HepG2 (cell line): Measurements from ENCODE around the gene ZDHHC14. TPM values are rescaled to one million over a fixed set of nuclear protein-coding genes. Genes with fewer than 3 reads are reported as not detected.
A peak's percentile ranks its signal among the peaks of the same experiment; 100 is the strongest.

Experiments
- KMT2B ChIP-seq: IDR thresholded peaks from 2 replicates; pipeline ENCODE4 v1.6.1; 2016; ENCODE audit warnings: missing genetic modification reagents, missing compliant biosample characterization
- LCORL ChIP-seq, 2 experiments: fragments of 450-650 bp in 1 of 2; sonication (generic) in 1 of 2; formaldehyde crosslinking in 1 of 2; IDR thresholded peaks; 2 replicates each; pipeline versions ENCODE4 v1.5.0 to v1.6.1; 2017 to 2020; ENCODE audit warnings: antibody characterized with exemption in 1 of 2, missing genetic modification reagents in 1 of 2
- RFX3 ChIP-seq: IDR thresholded peaks from 2 replicates; pipeline ENCODE4 v1.6.1; 2016; ENCODE audit warnings: missing biosample characterization, missing genetic modification reagents
- SIN3A ChIP-seq: IDR thresholded peaks from 2 replicates; pipeline ENCODE4 v1.6.1; 2011; ENCODE audit warnings: low read depth, mild to moderate bottlenecking, control low read depth, low read length, borderline replicate concordance
- SSRP1 ChIP-seq: IDR thresholded peaks from 2 replicates; pipeline ENCODE4 v1.6.1; 2016; ENCODE audit warnings: control low read depth
- ZKSCAN5 ChIP-seq: sonication (generic); formaldehyde crosslinking; IDR thresholded peaks from 2 replicates; pipeline ENCODE4 v1.5.1; 2020; ENCODE audit warnings: mild to moderate bottlenecking, missing genetic modification reagents
- ZNF234 ChIP-seq: sonication (generic); formaldehyde crosslinking; conservative IDR thresholded peaks from 2 replicates; pipeline ENCODE4 v1.5.1; 2020; ENCODE audit warnings: mild to moderate bottlenecking, missing genetic modification reagents
- ZNF33B ChIP-seq: sonication (generic); formaldehyde crosslinking; IDR thresholded peaks from 2 replicates; pipeline ENCODE4 v1.5.1; 2020; ENCODE audit warnings: mild to moderate bottlenecking, missing genetic modification reagents
- ZNF432 ChIP-seq: sonication (generic); formaldehyde crosslinking; IDR thresholded peaks from 2 replicates; pipeline ENCODE4 v1.5.0; 2020; ENCODE audit warnings: missing genetic modification reagents, mild to moderate bottlenecking, borderline replicate concordance
- ZNF549 ChIP-seq: sonication (generic); formaldehyde crosslinking; IDR thresholded peaks from 2 replicates; pipeline ENCODE4 v1.5.0; 2020; ENCODE audit warnings: missing genetic modification reagents
- ZNF816 ChIP-seq: sonication (generic); formaldehyde crosslinking; IDR thresholded peaks from 2 replicates; pipeline ENCODE4 v1.8.0; 2022; ENCODE audit warnings: missing genetic modification reagents, mild to moderate bottlenecking, borderline replicate concordance
- polyA plus RNA-seq, 8 experiments: library from polyadenylated mRNA; depleted of rRNA in 3 of 8; stranded (reverse) in 7 of 8; unstranded in 1 of 8; fragments of >200 nt; fragmentation: Illumina TruSeq in 4 of 8; extraction: Trizol in 4 of 8; gene quantifications; 2 replicates each; pipeline versions ENCODE4 v1.2.1 to v1.2.3, GENCODE V29; 2011 to 2016; ENCODE audit warnings: low read depth in 4 of 8, missing spikeins in 1 of 8, mixed read lengths in 1 of 8; ENCODE audit not compliant: insufficient read depth in 1 of 8
- total RNA-seq, 5 experiments: library from RNA; depleted of rRNA; stranded (reverse); fragments of >200 nt; fragmentation: Illumina TruSeq; extraction: Trizol; gene quantifications; 2 replicates each; pipeline ENCODE4 v1.2.3, GENCODE V29; 2016; ENCODE audit warnings: low read depth in 1 of 5
- TF ChIP-seq, protein P1 (sequence below): sonication (generic); formaldehyde crosslinking; IDR thresholded peaks from 2 replicates; pipeline ENCODE4 v1.4.0; 2020; ENCODE audit warnings: missing genetic modification reagents, borderline replicate concordance
- TF ChIP-seq, protein P2 (sequence below): sonication (generic); formaldehyde crosslinking; IDR thresholded peaks from 2 replicates; pipeline ENCODE4 v1.9.0; 2022; ENCODE audit warnings: missing genetic modification reagents, mild to moderate bottlenecking, borderline replicate concordance
- TF ChIP-seq, protein P3 (sequence below): sonication (generic); formaldehyde crosslinking; IDR thresholded peaks from 2 replicates; pipeline ENCODE4 v1.4.0; 2020; ENCODE audit warnings: missing genetic modification reagents, low read depth, mild to moderate bottlenecking, borderline replicate concordance
- TF ChIP-seq, protein P4 (sequence below): sonication (generic); formaldehyde crosslinking; IDR thresholded peaks from 2 replicates; pipeline ENCODE4 v1.4.0; 2020; ENCODE audit warnings: missing genetic modification reagents
- TF ChIP-seq, protein P5 (sequence below): sonication (generic); formaldehyde crosslinking; IDR thresholded peaks from 2 replicates; pipeline ENCODE4 v1.4.0; 2020; ENCODE audit warnings: missing genetic modification reagents
- TF ChIP-seq, protein P6 (sequence below), 2 experiments: fragments of 450-650 bp in 1 of 2; sonication (generic) in 1 of 2; formaldehyde crosslinking; IDR thresholded peaks; 2 replicates each; pipeline versions ENCODE4 v1.5.0 to v1.8.0; 2020 to 2022; ENCODE audit warnings: mild to moderate bottlenecking in 1 of 2, missing genetic modification reagents in 1 of 2

Gene ZDHHC14
- total and polyA plus RNA-seq, 2 of the 13 experiments (the other 11 are each of a cell fraction or from before 2014, with no cell fraction given): 3.7 to 9.5 TPM

DNA sequence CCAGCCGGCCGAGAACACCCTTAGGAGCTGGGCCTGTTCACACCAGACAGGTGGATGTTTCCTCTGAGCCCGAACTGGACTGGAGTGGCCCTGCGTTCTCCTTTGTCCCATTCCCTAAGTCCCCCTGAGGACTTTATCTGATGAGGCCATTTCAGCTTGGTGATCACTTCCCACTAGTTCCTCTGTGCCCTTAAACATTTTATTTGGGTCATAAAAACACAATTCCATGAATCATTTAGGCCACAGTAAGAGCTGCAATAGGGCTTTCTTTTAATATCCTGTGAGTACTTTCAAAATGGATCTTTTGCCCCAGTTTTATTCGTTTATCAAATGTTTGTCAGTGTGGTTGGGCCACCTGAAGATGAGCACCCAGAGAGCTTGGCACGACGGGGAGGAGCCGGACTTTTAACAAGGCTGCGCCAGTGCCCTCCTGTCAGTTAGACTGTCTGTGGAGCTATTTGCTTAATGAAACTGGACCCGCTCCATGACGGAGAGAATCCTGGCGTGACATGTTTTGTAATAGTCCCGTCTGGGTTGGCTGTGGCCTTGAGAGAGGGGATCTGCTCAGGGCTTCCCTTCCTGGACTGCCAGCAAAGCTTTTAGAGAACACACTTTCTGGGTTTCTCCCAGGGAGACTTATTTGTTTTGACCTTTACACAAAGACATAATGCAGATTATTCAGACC is 53.5 kb downstream of the ZDHHC14 start (continued):
- TF ChIP-seq, protein P1, sequence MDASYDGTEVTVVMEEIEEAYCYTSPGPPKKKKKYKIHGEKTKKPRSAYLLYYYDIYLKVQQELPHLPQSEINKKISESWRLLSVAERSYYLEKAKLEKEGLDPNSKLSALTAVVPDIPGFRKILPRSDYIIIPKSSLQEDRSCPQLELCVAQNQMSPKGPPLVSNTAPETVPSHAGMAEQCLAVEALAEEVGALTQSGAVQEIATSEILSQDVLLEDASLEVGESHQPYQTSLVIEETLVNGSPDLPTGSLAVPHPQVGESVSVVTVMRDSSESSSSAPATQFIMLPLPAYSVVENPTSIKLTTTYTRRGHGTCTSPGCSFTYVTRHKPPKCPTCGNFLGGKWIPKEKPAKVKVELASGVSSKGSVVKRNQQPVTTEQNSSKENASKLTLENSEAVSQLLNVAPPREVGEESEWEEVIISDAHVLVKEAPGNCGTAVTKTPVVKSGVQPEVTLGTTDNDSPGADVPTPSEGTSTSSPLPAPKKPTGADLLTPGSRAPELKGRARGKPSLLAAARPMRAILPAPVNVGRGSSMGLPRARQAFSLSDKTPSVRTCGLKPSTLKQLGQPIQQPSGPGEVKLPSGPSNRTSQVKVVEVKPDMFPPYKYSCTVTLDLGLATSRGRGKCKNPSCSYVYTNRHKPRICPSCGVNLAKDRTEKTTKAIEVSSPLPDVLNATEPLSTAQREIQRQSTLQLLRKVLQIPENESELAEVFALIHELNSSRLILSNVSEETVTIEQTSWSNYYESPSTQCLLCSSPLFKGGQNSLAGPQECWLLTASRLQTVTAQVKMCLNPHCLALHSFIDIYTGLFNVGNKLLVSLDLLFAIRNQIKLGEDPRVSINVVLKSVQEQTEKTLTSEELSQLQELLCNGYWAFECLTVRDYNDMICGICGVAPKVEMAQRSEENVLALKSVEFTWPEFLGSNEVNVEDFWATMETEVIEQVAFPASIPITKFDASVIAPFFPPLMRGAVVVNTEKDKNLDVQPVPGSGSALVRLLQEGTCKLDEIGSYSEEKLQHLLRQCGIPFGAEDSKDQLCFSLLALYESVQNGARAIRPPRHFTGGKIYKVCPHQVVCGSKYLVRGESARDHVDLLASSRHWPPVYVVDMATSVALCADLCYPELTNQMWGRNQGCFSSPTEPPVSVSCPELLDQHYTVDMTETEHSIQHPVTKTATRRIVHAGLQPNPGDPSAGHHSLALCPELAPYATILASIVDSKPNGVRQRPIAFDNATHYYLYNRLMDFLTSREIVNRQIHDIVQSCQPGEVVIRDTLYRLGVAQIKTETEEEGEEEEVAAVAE: no peak
- TF ChIP-seq ZKSCAN5 (CRISPR knock-in tag) (no peak), ZNF549 (CRISPR knock-in tag) (no peak), ZNF33B (CRISPR knock-in tag) (peak; percentile 32; the same call in 1 of the 2 replicates), ZNF234 (CRISPR knock-in tag) (no peak), SSRP1 (CRISPR knock-in tag) (no peak), ZNF432 (CRISPR knock-in tag) (no peak), LCORL (IDR thresholded peaks at IDR 0.05) (no peak), LCORL (CRISPR knock-in tag; IDR thresholded peaks at IDR 0.05) (peak; percentile 79), RFX3 (CRISPR knock-in tag) (no peak), KMT2B (0 out of 2 replicates have a peak, but pooled peaks have one; percentile 34), SIN3A (no peak), ZNF816 (no peak)
- TF ChIP-seq, protein P2, sequence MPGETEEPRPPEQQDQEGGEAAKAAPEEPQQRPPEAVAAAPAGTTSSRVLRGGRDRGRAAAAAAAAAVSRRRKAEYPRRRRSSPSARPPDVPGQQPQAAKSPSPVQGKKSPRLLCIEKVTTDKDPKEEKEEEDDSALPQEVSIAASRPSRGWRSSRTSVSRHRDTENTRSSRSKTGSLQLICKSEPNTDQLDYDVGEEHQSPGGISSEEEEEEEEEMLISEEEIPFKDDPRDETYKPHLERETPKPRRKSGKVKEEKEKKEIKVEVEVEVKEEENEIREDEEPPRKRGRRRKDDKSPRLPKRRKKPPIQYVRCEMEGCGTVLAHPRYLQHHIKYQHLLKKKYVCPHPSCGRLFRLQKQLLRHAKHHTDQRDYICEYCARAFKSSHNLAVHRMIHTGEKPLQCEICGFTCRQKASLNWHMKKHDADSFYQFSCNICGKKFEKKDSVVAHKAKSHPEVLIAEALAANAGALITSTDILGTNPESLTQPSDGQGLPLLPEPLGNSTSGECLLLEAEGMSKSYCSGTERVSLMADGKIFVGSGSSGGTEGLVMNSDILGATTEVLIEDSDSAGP: no peak
- TF ChIP-seq, protein P3, sequence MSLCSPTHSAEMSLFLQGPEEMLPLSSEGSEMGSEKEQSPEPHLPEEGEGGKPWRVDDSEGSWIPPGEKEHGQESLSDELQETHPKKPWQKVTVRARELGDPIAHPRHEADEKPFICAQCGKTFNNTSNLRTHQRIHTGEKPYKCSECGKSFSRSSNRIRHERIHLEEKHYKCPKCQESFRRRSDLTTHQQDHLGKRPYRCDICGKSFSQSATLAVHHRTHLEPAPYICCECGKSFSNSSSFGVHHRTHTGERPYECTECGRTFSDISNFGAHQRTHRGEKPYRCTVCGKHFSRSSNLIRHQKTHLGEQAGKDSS (CRISPR knock-in tag): no peak
- TF ChIP-seq, protein P4, sequence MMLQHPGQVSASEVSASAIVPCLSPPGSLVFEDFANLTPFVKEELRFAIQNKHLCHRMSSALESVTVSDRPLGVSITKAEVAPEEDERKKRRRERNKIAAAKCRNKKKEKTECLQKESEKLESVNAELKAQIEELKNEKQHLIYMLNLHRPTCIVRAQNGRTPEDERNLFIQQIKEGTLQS: no peak
- TF ChIP-seq, protein P5, sequence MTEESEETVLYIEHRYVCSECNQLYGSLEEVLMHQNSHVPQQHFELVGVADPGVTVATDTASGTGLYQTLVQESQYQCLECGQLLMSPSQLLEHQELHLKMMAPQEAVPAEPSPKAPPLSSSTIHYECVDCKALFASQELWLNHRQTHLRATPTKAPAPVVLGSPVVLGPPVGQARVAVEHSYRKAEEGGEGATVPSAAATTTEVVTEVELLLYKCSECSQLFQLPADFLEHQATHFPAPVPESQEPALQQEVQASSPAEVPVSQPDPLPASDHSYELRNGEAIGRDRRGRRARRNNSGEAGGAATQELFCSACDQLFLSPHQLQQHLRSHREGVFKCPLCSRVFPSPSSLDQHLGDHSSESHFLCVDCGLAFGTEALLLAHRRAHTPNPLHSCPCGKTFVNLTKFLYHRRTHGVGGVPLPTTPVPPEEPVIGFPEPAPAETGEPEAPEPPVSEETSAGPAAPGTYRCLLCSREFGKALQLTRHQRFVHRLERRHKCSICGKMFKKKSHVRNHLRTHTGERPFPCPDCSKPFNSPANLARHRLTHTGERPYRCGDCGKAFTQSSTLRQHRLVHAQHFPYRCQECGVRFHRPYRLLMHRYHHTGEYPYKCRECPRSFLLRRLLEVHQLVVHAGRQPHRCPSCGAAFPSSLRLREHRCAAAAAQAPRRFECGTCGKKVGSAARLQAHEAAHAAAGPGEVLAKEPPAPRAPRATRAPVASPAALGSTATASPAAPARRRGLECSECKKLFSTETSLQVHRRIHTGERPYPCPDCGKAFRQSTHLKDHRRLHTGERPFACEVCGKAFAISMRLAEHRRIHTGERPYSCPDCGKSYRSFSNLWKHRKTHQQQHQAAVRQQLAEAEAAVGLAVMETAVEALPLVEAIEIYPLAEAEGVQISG: no peak
- TF ChIP-seq, protein P6, sequence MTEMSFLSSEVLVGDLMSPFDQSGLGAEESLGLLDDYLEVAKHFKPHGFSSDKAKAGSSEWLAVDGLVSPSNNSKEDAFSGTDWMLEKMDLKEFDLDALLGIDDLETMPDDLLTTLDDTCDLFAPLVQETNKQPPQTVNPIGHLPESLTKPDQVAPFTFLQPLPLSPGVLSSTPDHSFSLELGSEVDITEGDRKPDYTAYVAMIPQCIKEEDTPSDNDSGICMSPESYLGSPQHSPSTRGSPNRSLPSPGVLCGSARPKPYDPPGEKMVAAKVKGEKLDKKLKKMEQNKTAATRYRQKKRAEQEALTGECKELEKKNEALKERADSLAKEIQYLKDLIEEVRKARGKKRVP (CRISPR knock-in tag; IDR thresholded peaks at IDR 0.05): no peak
